Body of pancreas (tissue), 4 donors: ENCODE results near the gene ASAP3.

ENCODE experiments used
- CTCF ChIP-seq, 7 experiments: fragments of 450-650 bp in 4 of 7; fragments of 200-600 bp in 3 of 7; sonication (generic) in 3 of 7; IDR thresholded peaks; one replicate each; pipeline ENCODE4 v1.5.1; 2016 to 2019; ENCODE audit warnings: antibody characterized with exemption in 7 of 7
- POLR2A ChIP-seq, 3 donors: fragments of 450-650 bp; IDR thresholded peaks; one replicate each; pipeline ENCODE4 v1.6.1; 2016; ENCODE audit warnings: antibody characterized with exemption in 3 of 3, mild to moderate bottlenecking in 2 of 3

GRCh38 chr1:23470282-23471070 lies 13.5 kb downstream of the ASAP3 start:
- TF ChIP-seq CTCF (IDR thresholded peaks at IDR 0.05) (no peak), POLR2A (IDR thresholded peaks at IDR 0.05) (no peak)
